ENCODE measurements around the gene PPP2R5C.

The PPP2R5C gene

GRCh38 chr14:101953151-101953550, 191.6 kb downstream of the PPP2R5C start:
- CTCF ChIA-PET = interaction anchor here (0.9 to 2.0 kb wide), 9 partner anchors 8 to 364 kb away, joined by 3 to 8 read pairs (median 3); no protein-coding TSS in a partner anchor
- POLR2A ChIA-PET = interaction anchor here (0.7 kb wide), 1 partner anchor 14 kb away, joined by 3 read pairs; no protein-coding TSS in a partner anchor
- DNase-seq (ENCODE audit: extremely low spot score) = no peak
- TF ChIP-seq CTCF (IDR thresholded peaks at IDR 0.05; ENCODE audit: control extremely low read depth, extremely low read depth, low read depth, missing control alignments) = no peak

GRCh38 chr14:101954501-101954900, 193.0 kb downstream of the PPP2R5C start:
- no peak for DNase-seq (ENCODE audit: extremely low spot score)
- no peak for TF ChIP-seq CTCF (IDR thresholded peaks at IDR 0.05; ENCODE audit: control extremely low read depth, extremely low read depth, low read depth, missing control alignments)
- ChIA-PET CTCF (interaction anchor here (0.8 to 1.6 kb wide), 6 partner anchors 9 to 359 kb away, joined by 3 to 5 read pairs (median 3); no protein-coding TSS in a partner anchor), POLR2A (no interaction called here)

GRCh38 chr14:101955695-101956161, 194.2 kb downstream of the PPP2R5C start:
- ChIA-PET POLR2A (interaction anchor here (0.6 kb wide), 1 partner anchor 82 kb away, joined by 7 read pairs; no protein-coding TSS in a partner anchor), CTCF (interaction anchor here (1.0 to 1.5 kb wide), 3 partner anchors 10 to 358 kb away, joined by 3 to 5 read pairs (median 4); no protein-coding TSS in a partner anchor)
- no peak for TF ChIP-seq CTCF (IDR thresholded peaks at IDR 0.05; ENCODE audit: control extremely low read depth, extremely low read depth, low read depth, missing control alignments)
- no peak for DNase-seq (ENCODE audit: extremely low spot score)

GRCh38 chr14:101956179-101956885, 194.8 kb downstream of the PPP2R5C start:
- ChIA-PET CTCF (interaction anchor here (2.7 kb wide), 1 partner anchor 359 kb away, joined by 14 read pairs; no protein-coding TSS in a partner anchor), POLR2A (interaction anchor here (0.6 kb wide), 1 partner anchor 81 kb away, joined by 7 read pairs; no protein-coding TSS in a partner anchor)
- DNase-seq (ENCODE audit: extremely low spot score) = no peak
- TF ChIP-seq CTCF (IDR thresholded peaks at IDR 0.05; ENCODE audit: control extremely low read depth, extremely low read depth, low read depth, missing control alignments) = no peak

- ChIA-PET CTCF (interaction anchor here (1.1 to 2.7 kb wide), 3 partner anchors 186 to 358 kb away, joined by 3 to 14 read pairs (median 4); no protein-coding TSS in a partner anchor), POLR2A (no interaction called here)
- no peak for DNase-seq (ENCODE audit: extremely low spot score)
- TF ChIP-seq CTCF (IDR thresholded peaks at IDR 0.05; ENCODE audit: control extremely low read depth, extremely low read depth, low read depth, missing control alignments) = no peak
Measured at GRCh38 chr14:101957406-101958234, 196.1 kb downstream of the PPP2R5C start.

All from GM10248 (cell line).